Hematopoietic multipotent progenitor cell treated with erythropoietin and hydrocortisone succinate and interleukin-3 and kit ligand, for 15 days (in vitro differentiated cells): Measurements from ENCODE around the gene CMIP.

Experiments
- DNase-seq: peaks from one replicate; pipeline ENCODE4 v3.0.0-alpha.2; 2015; ENCODE audit warnings: low spot score

Gene CMIP

GRCh38 chr16:81587626-81588160, 143.1 kb downstream of the CMIP start:
- no peak for DNase-seq

- DNase-seq, result no peak
Observed at GRCh38 chr16:81588326-81589081, 143.9 kb downstream of the CMIP start.

GRCh38 chr16:81589975-81590650, 145.5 kb downstream of the CMIP start:
- DNase-seq, result no peak

GRCh38 chr16:81590714-81591544, 146.3 kb downstream of the CMIP start:
- DNase-seq, result no peak

- DNase-seq, result no peak
Observed at GRCh38 chr16:81591545-81591870, 146.9 kb downstream of the CMIP start.

GRCh38 chr16:81592353-81592866, 147.8 kb downstream of the CMIP start:
- DNase-seq, result no peak

GRCh38 chr16:81593481-81593880, 148.9 kb downstream of the CMIP start:
- DNase-seq, result no peak

GRCh38 chr16:81595629-81596292, 151.2 kb downstream of the CMIP start:
- DNase-seq, result no peak

- no peak for DNase-seq
Observed at GRCh38 chr16:81597079-81597658, 152.6 kb downstream of the CMIP start.

GRCh38 chr16:81598083-81598482, 153.5 kb downstream of the CMIP start:
- DNase-seq, result no peak

GRCh38 chr16:81599034-81599744, 154.6 kb downstream of the CMIP start:
- no peak for DNase-seq

- no peak for DNase-seq
Observed at GRCh38 chr16:81600275-81600674, 155.7 kb downstream of the CMIP start.

- DNase-seq, result no peak
Observed at GRCh38 chr16:81601008-81601428, 156.4 kb downstream of the CMIP start.

GRCh38 chr16:81601601-81602255, 157.1 kb downstream of the CMIP start:
- no peak for DNase-seq

- DNase-seq, result no peak
Observed at GRCh38 chr16:81602256-81602776, 157.7 kb downstream of the CMIP start.

- no peak for DNase-seq
Observed at GRCh38 chr16:81602792-81603191, 158.2 kb downstream of the CMIP start.

GRCh38 chr16:81604960-81605383, 160.4 kb downstream of the CMIP start:
- no peak for DNase-seq

GRCh38 chr16:81606039-81606438, 161.4 kb downstream of the CMIP start:
- DNase-seq, result no peak

- no peak for DNase-seq
Observed at GRCh38 chr16:81607006-81607405, 162.4 kb downstream of the CMIP start.
